Left hindlimb (tissue), 1 donor: ENCODE data around the gene CAMTA1.

Source experiments
- DNase-seq: peaks from one replicate; pipeline ENCODE4 v3.0.0-alpha.2; 2018

CAMTA1 gene

GRCh38 chr1:7013833-7014639, 228.8 kb downstream of the CAMTA1 start:
- no peak for DNase-seq

- peak; percentile 52 for DNase-seq
Observed at GRCh38 chr1:7014640-7014930, 229.3 kb downstream of the CAMTA1 start.

GRCh38 chr1:7015022-7015421, 229.8 kb downstream of the CAMTA1 start:
- DNase-seq, result no peak

GRCh38 chr1:7018351-7018750, 233.1 kb downstream of the CAMTA1 start:
- DNase-seq, result no peak

GRCh38 chr1:7018826-7019225, 233.6 kb downstream of the CAMTA1 start:
- DNase-seq, result no peak

- no peak for DNase-seq
Observed at GRCh38 chr1:7019510-7019909, 234.3 kb downstream of the CAMTA1 start.

GRCh38 chr1:7022058-7022457, 236.8 kb downstream of the CAMTA1 start:
- DNase-seq, result no peak

- no peak for DNase-seq
Observed at GRCh38 chr1:7025013-7025412, 239.8 kb downstream of the CAMTA1 start.

- DNase-seq, result no peak
Observed at GRCh38 chr1:7026169-7026568, 240.9 kb downstream of the CAMTA1 start.

- no peak for DNase-seq
Observed at GRCh38 chr1:7032992-7033391, 247.7 kb downstream of the CAMTA1 start.

- DNase-seq, result no peak
Observed at GRCh38 chr1:7036386-7036785, 251.1 kb downstream of the CAMTA1 start.

GRCh38 chr1:7039590-7040220, 254.5 kb downstream of the CAMTA1 start:
- no peak for DNase-seq

- no peak for DNase-seq
Observed at GRCh38 chr1:7040969-7041695, 255.9 kb downstream of the CAMTA1 start.

- no peak for DNase-seq
Observed at GRCh38 chr1:7042322-7043190, 257.3 kb downstream of the CAMTA1 start.

- DNase-seq, result no peak
Observed at GRCh38 chr1:7043191-7043549, 257.9 kb downstream of the CAMTA1 start.

- no peak for DNase-seq
Observed at GRCh38 chr1:7043719-7044535, 258.7 kb downstream of the CAMTA1 start.

- DNase-seq, result no peak
Observed at GRCh38 chr1:7045897-7046296, 260.6 kb downstream of the CAMTA1 start.

GRCh38 chr1:7046314-7046713, 261.1 kb downstream of the CAMTA1 start:
- DNase-seq, result peak; percentile 68

GRCh38 chr1:7046891-7047290, 261.6 kb downstream of the CAMTA1 start:
- no peak for DNase-seq

GRCh38 chr1:7047866-7048265, 262.6 kb downstream of the CAMTA1 start:
- no peak for DNase-seq

- DNase-seq, result no peak
Observed at GRCh38 chr1:7048395-7048794, 263.1 kb downstream of the CAMTA1 start.

- no peak for DNase-seq
Observed at GRCh38 chr1:7049913-7050625, 264.8 kb downstream of the CAMTA1 start.
